ENCODE measurements around the gene SNX8.

SNX8 gene

DNA sequence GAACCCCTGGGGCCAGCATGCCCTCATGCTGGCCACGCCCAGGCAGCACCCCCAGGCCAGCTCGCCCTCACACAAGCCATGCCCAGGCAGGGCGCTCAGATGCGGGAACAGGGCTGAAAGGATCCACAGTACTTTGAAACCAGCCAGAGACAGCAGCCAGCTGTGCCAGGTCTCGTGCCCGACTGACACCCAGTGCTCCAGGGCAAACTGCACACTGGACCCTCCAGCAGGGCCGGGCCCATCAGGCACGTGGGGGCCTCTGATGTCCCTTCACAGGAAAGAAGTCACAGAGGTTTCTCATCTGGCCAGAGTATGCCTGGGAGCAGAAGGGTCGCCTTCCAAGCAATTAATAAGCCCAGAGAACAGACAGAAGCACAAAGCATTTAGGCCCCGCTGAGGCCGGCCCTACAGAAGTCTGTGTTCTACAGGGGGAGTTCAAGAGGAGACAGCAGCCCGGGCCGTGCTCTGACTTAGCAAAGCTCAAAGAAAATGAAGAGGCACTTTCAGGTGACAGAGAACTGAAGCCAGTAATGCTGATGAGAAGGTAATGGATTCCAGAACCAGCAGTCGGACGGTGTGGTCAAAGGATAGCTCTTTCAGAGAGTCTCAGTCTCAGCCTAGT is 102.9 kb downstream of the SNX8 start:
- H3K27me3 Mint-ChIP-seq: no peaks in the 10 kb centered on the region
- H3K9me3 Mint-ChIP-seq (ENCODE audit: low read depth): no peaks in the 10 kb centered on the region
- H3K36me3 Mint-ChIP-seq: peaks cover 16% of the 10 kb centered on the region
- no peak overlapping the region for H3K27ac Mint-ChIP-seq
- no peak overlapping the region for H3K4me3 Mint-ChIP-seq
- H3K4me1 Mint-ChIP-seq (ENCODE audit: low read depth): peaks cover 2% of the 10 kb centered on the region

DNA sequence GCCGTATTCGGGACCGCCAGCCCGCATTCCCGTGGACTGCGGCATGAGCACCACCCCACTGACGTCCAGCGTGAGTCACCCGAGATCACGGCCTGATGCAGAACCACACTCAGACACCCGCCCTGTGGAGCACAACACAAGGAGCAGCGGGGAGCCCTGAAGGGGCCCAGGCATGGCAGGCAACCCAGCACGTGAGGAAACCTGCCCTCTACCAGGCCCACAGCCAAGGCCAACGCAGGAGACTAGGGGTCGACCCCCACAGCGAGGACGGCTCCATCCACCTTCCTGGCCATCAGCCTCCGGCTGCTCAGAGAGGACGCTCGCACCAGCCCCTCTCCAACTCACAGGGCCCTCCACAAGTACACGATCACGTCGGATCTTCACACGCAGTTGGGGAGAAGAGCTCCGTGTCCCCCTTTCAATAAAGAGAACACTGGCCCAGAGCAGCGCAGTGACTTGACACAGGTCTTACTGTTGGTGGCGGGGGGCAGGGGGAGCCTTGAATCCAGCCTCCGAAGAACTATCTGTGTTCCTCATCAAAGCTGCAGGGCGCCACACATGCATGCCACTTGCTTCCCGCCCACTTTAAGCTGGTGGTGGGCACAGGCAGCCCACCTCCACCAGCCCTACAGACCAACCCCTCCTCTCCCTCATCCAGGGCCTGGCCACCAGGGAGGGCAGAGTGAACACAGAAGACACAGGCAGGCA is 103.5 kb downstream of the SNX8 start:
- no peak overlapping the region for H3K4me3 Mint-ChIP-seq
- no peak overlapping the region for H3K27ac Mint-ChIP-seq

DNA sequence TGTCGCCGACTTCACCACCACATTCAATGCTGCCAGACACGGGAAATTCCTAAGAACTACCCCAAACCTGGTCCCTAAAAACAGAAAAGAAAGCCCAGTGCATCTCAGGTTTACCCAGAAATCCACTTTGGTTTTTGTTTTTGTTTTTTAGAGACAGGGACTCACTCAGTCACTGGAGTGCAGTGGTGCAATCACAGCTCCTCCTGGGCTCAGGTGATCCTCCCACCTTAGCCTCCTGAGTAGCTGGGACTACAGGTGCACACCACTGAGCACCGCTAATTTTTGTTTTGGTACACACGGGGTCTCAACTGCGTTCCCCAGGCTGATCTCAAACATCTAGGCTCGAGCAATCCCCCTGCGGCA is 104.3 kb downstream of the SNX8 start:
- Mint-ChIP-seq H3K4me3 (no peak overlapping the region), H3K27ac (no peak overlapping the region), H3K9me3 (ENCODE audit: low read depth) (no peaks in the 10 kb centered on the region), H3K4me1 (ENCODE audit: low read depth) (peaks cover 2% of the 10 kb centered on the region), H3K27me3 (no peaks in the 10 kb centered on the region), H3K36me3 (peaks cover 13% of the 10 kb centered on the region)

More for the DNA sequence above, 103.5 kb downstream of the SNX8 start:
- Mint-ChIP-seq H3K36me3 (peaks cover 13% of the 10 kb centered on the region), H3K27me3 (no peaks in the 10 kb centered on the region), H3K9me3 (ENCODE audit: low read depth) (no peaks in the 10 kb centered on the region), H3K4me1 (ENCODE audit: low read depth) (peaks cover 2% of the 10 kb centered on the region)

DNA sequence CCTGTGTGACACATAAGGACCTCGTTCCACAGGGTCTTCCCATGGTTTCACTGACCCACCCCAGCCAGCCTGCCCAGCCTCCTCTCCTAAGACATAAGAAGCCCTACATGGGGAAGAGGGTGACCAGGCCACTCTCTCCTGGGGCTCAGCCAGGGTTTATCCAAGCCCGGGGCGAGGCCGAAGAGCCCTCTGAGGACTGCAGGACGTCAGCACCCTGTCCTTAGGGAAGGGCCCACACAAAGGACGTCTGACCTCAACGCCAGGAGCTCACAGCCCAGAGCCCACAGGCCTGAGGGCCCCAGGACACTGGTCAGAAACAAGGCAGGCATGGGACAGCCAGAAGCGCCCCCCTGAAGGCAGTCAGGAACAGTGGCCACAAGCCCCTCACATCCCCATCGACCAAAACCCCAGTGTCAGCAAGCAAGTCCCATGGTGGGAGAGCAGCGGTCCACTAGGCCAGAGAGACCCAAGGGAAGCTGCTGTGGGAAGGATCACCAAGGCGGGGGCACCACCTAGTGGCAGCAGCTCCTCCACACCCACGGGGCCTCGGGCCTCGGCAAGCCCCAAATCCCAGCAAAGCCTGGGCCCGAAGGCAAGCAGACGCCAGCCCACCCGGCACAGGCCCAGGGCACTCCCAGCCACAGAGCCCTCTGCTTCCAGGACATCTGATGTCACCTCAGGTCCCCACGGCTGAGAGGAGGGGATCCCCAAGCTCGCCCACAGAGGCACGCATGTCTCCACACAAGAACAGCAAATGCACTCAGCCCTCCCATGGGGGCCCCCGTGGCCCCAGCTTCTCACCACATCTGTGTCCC is 104.9 kb downstream of the SNX8 start:
- H3K4me3 Mint-ChIP-seq: no peak overlapping the region
- H3K27me3 Mint-ChIP-seq: no peaks in the 10 kb centered on the region
- H3K4me1 Mint-ChIP-seq (ENCODE audit: low read depth): peaks cover 2% of the 10 kb centered on the region
- peaks cover 13% of the 10 kb centered on the region for H3K36me3 Mint-ChIP-seq
- no peaks in the 10 kb centered on the region for H3K9me3 Mint-ChIP-seq (ENCODE audit: low read depth)
- no peak overlapping the region for H3K27ac Mint-ChIP-seq

DNA sequence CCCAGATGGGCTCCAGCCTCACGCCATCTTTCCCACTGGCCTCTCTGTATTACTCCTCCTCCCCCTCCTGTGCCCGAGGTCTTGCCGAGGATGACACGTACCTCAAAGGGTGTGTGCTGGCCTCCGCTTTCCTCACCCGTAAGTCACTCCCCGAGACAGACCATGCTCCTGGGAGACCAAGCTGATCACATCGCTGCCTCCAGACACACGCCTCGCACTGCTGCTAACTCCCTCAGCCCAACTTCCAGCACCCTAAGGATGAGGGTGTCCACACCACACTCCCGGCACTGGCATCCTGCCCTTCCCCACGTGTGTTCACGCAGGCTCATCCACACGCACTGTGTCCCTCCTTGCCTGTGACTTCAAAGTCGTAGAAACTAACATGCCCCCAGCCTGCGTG is 105.5 kb downstream of the SNX8 start:
- peaks cover 10% of the 10 kb centered on the region for H3K36me3 Mint-ChIP-seq
- H3K9me3 Mint-ChIP-seq (ENCODE audit: low read depth): no peaks in the 10 kb centered on the region
- H3K27ac Mint-ChIP-seq: no peak overlapping the region
- no peaks in the 10 kb centered on the region for H3K27me3 Mint-ChIP-seq
- H3K4me1 Mint-ChIP-seq (ENCODE audit: low read depth): no peaks in the 10 kb centered on the region
- no peak overlapping the region for H3K4me3 Mint-ChIP-seq

DNA sequence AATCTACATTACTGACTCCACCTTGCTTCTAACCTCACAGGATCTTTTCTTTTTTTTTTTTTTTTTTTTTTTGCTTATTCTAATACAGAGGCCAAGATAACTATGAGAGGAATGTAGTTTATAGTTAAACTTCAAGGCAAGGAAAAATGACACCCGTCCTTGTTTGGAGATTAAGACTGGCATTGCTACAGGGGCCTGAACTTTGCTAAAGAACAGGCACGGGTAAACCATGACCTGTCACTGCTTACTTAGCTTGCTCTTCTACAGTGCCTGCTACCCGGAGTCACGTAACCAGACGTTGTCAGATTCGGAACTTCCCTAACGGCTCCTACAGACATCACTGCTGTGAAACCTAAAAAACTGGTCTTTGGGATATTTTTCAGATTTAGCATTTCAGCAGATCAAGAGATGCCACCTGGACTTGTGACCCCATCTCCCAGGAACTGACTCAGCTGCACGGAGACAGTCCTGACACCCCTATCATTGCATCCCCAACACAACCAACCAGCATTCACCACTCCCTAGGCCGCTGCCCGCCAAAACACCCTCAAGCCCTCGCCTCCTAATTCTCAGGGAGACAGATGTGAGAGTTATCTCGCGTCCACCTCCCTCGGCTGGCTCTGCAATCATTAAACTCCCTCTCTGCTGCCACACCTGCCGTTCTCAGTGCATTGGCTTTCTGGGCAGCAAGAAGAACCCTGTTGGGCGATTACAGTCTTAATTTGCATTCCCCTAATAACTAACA is 109.0 kb downstream of the SNX8 start:
- Mint-ChIP-seq H3K4me1 (ENCODE audit: low read depth) (no peaks in the 10 kb centered on the region), H3K4me3 (no peak overlapping the region), H3K27me3 (no peaks in the 10 kb centered on the region), H3K9me3 (ENCODE audit: low read depth) (no peaks in the 10 kb centered on the region), H3K36me3 (peaks cover 5% of the 10 kb centered on the region), H3K27ac (no peak overlapping the region)

DNA sequence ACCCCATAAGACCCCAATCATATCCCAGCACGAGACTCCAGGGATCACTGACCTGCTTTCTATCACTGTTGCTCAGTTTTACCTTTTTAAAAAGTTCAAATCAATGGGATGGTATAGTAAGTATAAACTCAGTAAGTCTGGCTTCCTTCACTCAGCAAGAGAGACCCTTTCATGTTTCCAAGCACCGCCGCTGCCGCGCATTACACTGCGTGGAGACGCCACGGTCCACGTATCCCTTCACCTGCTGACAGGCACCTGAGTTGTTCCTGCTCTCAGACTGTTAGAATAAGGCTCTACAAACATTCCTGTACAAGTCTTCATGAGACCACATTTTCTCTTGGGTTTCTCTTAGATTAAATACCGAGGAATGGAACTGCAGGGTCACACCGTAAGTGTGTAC is 109.8 kb downstream of the SNX8 start:
- peaks cover 7% of the 10 kb centered on the region for H3K36me3 Mint-ChIP-seq
- H3K4me3 Mint-ChIP-seq: no peak overlapping the region
- no peaks in the 10 kb centered on the region for H3K4me1 Mint-ChIP-seq (ENCODE audit: low read depth)
- H3K27ac Mint-ChIP-seq: no peak overlapping the region
- H3K9me3 Mint-ChIP-seq (ENCODE audit: low read depth): no peaks in the 10 kb centered on the region
- no peaks in the 10 kb centered on the region for H3K27me3 Mint-ChIP-seq

DNA sequence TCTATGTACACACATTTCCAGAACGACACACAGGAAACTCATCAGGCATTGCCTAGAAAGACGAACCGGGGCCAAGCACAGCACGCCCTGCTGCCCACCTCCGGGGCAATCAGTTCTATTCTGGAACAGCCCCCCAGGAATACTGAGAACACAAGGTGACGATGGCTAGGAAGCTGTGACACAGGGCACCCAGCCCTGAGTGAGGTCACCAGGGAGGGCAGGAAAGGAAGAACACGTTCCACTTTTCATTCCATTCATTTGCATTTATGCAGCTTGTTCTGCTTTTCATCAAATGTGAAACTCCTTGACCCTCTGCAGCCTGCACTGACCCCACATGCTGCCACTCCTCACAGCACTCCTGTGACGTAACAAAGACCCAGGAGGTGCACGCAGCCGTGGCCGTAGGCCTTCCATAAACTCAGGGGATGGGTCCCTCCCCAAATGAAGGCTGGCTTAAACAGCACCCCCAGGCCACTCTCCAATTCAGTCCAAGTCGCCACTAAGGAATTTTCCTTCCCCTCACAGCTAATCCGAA is 110.4 kb downstream of the SNX8 start:
- no peak overlapping the region for H3K4me3 Mint-ChIP-seq
- no peaks in the 10 kb centered on the region for H3K4me1 Mint-ChIP-seq (ENCODE audit: low read depth)
- no peaks in the 10 kb centered on the region for H3K9me3 Mint-ChIP-seq (ENCODE audit: low read depth)
- no peaks in the 10 kb centered on the region for H3K27me3 Mint-ChIP-seq
- peaks cover 5% of the 10 kb centered on the region for H3K36me3 Mint-ChIP-seq
- H3K27ac Mint-ChIP-seq: no peak overlapping the region

DNA sequence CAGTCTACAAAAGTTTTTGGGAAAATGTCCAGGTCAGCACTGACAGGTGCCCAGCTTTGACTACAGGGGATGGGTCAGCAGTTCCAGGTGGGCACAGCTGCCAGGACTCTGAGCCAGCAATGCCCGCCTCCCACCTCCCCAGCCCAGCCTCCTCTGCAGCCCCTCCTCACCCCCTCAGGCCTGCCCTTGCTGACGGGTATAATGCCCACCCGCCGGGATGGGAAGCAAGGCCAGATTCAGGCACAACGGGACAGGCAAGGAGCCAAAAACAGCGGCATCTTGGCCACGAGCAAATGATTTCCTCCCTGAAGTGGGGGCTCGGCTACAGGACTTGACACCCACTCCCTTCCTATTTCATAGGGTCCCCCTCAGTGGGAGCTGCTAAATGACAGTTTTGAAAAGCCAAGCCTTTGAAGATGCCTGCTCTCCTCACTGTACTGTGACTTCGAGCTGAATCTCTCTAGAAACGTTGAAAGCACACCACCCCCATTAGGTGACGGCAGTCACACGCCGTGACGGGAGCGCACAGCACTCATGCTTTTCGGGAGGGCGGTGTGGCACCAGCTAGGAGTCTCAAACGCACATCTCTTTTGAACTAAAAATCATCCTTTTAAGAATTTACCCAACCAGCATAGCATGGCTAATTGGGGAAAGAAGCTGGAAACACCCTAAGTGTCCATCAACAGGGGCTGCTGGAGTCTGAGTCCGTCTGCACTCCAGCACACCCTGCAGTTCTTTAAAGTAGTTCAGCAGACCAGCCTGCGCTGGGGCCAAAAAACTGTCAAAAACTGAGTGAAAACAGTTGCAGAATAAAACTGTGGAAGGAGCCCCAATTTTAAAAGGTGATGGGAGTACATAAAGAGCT is 111.1 kb downstream of the SNX8 start:
- Mint-ChIP-seq H3K27ac (no peak overlapping the region), H3K36me3 (peaks cover 4% of the 10 kb centered on the region), H3K27me3 (no peaks in the 10 kb centered on the region), H3K4me1 (ENCODE audit: low read depth) (no peaks in the 10 kb centered on the region), H3K9me3 (ENCODE audit: low read depth) (no peaks in the 10 kb centered on the region), H3K4me3 (no peak overlapping the region)

DNA sequence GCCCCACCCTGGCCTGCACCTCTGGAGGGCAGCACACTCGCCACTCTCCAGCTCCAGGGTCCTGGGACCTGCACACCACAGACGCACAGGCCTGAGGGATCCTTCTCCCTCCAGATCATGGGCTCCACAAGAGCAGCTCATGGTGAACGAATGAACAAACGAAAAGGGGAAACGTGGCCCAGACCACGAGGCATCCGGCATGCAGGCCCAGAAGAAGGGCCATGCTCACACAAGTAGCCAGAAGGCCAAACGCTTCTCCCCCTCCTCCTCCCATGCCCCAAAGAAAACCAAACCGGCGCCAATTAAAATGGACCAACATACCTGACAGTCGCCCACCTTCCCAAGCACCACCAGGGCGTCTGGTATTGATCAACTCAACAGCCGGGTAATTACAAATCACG is 111.9 kb downstream of the SNX8 start:
- H3K36me3 Mint-ChIP-seq: peaks cover 5% of the 10 kb centered on the region
- peaks cover 1% of the 10 kb centered on the region for H3K4me1 Mint-ChIP-seq (ENCODE audit: low read depth)
- H3K9me3 Mint-ChIP-seq (ENCODE audit: low read depth): no peaks in the 10 kb centered on the region
- H3K27ac Mint-ChIP-seq: no peak overlapping the region
- H3K4me3 Mint-ChIP-seq: no peak overlapping the region
- H3K27me3 Mint-ChIP-seq: no peaks in the 10 kb centered on the region
